ENCODE results near the gene CASK. TPM values are rescaled to one million over a fixed set of nuclear protein-coding genes. Genes with fewer than 3 reads are reported as not detected.

Gene CASK
- total and polyA plus RNA-seq, 7 experiments from 2014 or later: 5.6 to 72.4 (median 43.5) TPM

DNA sequence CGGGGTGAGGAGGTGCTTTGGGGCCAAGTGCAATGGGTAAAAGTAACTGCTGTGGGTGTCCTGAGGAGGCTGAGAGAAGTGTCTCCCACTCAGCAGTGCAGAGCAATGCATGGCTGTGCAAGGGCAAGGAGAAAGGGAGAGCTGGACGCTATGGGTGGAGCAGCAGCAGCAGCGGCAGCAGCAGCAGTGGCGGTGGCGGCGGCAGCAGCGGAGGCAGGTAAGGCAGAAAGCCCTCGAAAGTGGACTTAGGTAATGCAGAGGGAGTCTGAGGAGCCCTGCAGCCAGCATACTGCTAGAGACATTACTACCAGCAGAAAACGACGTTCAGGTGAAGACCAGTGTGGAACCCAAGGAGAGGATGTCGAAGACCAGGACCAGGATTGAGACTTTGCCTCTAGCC, 394.1 kb downstream of the CASK start:
- H3K4me3 Mint-ChIP-seq: no peak overlapping the region
- H3K4me1 Mint-ChIP-seq: peaks cover 0 to 22% (median 0%) of the 10 kb centered on the region in 7 donors
- no peaks in the 10 kb centered on the region for H3K9me3 Mint-ChIP-seq
- Histone ChIP-seq H3K4me3 (ENCODE audit: low read length) (no peak overlapping the region), H3K27ac (ENCODE audit: low read depth, low read length) (no peak overlapping the region), H3K36me3 (ENCODE audit: control insufficient read depth in 2 of 3, insufficient read depth in 3 of 3, low read length in 3 of 3) (peaks cover 0 to 25% (median 0%) of the 10 kb centered on the region in 3 experiments), H3K9me3 (ENCODE audit: control insufficient read depth in 2 of 3, low read length in 3 of 3) (no peaks in the 10 kb centered on the region), H3K27me3 (ENCODE audit: control insufficient read depth in 2 of 2, insufficient read depth in 2 of 2, low read length in 2 of 2) (no peaks in the 10 kb centered on the region), H3K4me1 (ENCODE audit: control insufficient read depth in 2 of 2, insufficient read depth in 2 of 2, low read length in 2 of 2) (no peaks in the 10 kb centered on the region)
- no peaks in the 10 kb centered on the region for H3K27me3 Mint-ChIP-seq
- ATAC-seq (no peak), DNase-seq (no peak)
- POLR2A ChIA-PET: no interaction called here
- H3K36me3 Mint-ChIP-seq: peaks cover 5 to 37% (median 11%) of the 10 kb centered on the region in 5 donors
- peak overlapping the region in 1 of 9 donors; percentile 9 for H3K27ac Mint-ChIP-seq
- CTCF ChIA-PET: no interaction called here
- intact Hi-C loops (cut with micrococcal nuclease): loop anchor here in 1 of 2 donors (10.0 kb wide), 1 partner anchor 84 kb away; the partner anchor contains the start of gene NYX

- no peaks in the 10 kb centered on the region for H3K9me3 ChIP-seq (ENCODE audit: control insufficient read depth in 2 of 3, low read length in 3 of 3)
- H3K27ac ChIP-seq (ENCODE audit: low read depth, low read length): no peak overlapping the region
- ChIA-PET CTCF (no interaction called here), POLR2A (no interaction called here)
- H3K36me3 ChIP-seq (ENCODE audit: control insufficient read depth in 2 of 3, insufficient read depth in 3 of 3, low read length in 3 of 3): peaks cover 0 to 25% (median 0%) of the 10 kb centered on the region in 3 experiments
- no peak for DNase-seq
- Mint-ChIP-seq H3K27ac (no peak overlapping the region), H3K36me3 (peaks cover 5 to 37% (median 11%) of the 10 kb centered on the region in 5 donors), H3K4me3 (no peak overlapping the region), H3K9me3 (no peaks in the 10 kb centered on the region), H3K27me3 (no peaks in the 10 kb centered on the region), H3K4me1 (peaks cover 0 to 22% (median 0%) of the 10 kb centered on the region in 7 donors)
- intact Hi-C loops (cut with micrococcal nuclease): loop anchor here in 1 of 2 donors (10.0 kb wide), 1 partner anchor 84 kb away; the partner anchor contains the start of gene NYX
- no peaks in the 10 kb centered on the region for H3K4me1 ChIP-seq (ENCODE audit: control insufficient read depth in 2 of 2, insufficient read depth in 2 of 2, low read length in 2 of 2)
- no peak for ATAC-seq
- no peaks in the 10 kb centered on the region for H3K27me3 ChIP-seq (ENCODE audit: control insufficient read depth in 2 of 2, insufficient read depth in 2 of 2, low read length in 2 of 2)
- H3K4me3 ChIP-seq (ENCODE audit: low read length): no peak overlapping the region
Measured at GRCh38 chrX:41528784-41529183, 394.6 kb downstream of the CASK start.

DNA sequence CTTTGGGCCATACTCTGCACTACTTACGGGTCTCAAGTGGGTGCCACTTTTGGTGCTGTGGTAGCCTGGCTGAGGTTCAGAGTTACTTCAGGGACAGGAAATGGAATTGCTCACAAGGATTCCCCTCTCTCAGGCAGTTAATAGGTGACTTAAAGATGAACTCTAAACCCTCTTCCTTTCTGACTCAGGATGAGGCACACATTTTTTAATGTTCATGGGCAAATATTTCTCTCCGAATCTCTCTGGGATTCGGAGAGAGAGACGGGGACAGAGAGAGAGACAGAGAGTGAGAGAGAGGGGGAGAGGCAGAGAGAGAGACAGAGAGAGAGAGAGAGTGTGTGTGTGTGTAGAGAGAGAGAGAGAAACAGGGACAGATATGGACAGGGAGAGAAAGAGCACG, 396.4 kb downstream of the CASK start:
- no peaks in the 10 kb centered on the region for H3K27me3 Mint-ChIP-seq
- intact Hi-C loops (cut with micrococcal nuclease): loop anchor here in 1 of 2 donors (10.0 kb wide), 1 partner anchor 82 kb away; the partner anchor contains the start of gene NYX
- H3K36me3 Mint-ChIP-seq: peaks cover 5 to 34% (median 11%) of the 10 kb centered on the region in 5 donors
- no peaks in the 10 kb centered on the region for H3K9me3 ChIP-seq (ENCODE audit: control insufficient read depth in 2 of 3, low read length in 3 of 3)
- DNase-seq (no peak), ATAC-seq (no peak)
- peaks cover 0 to 22% (median 0%) of the 10 kb centered on the region in 7 donors for H3K4me1 Mint-ChIP-seq
- peak overlapping the region in 5 of 9 donors; percentile 3 to 62 (median 18) for H3K27ac Mint-ChIP-seq
- no peak overlapping the region for H3K27ac ChIP-seq (ENCODE audit: low read depth, low read length)
- peak overlapping the region in 1 of 10 donors; percentile 43 for H3K4me3 Mint-ChIP-seq
- H3K4me3 ChIP-seq (ENCODE audit: low read length): no peak overlapping the region
- peaks cover 0 to 25% (median 3%) of the 10 kb centered on the region in 3 experiments for H3K36me3 ChIP-seq (ENCODE audit: control insufficient read depth in 2 of 3, insufficient read depth in 3 of 3, low read length in 3 of 3)
- H3K4me1 ChIP-seq (ENCODE audit: control insufficient read depth in 2 of 2, insufficient read depth in 2 of 2, low read length in 2 of 2): no peaks in the 10 kb centered on the region
- no peaks in the 10 kb centered on the region for H3K9me3 Mint-ChIP-seq
- ChIA-PET POLR2A (no interaction called here), CTCF (no interaction called here)
- H3K27me3 ChIP-seq (ENCODE audit: control insufficient read depth in 2 of 2, insufficient read depth in 2 of 2, low read length in 2 of 2): no peaks in the 10 kb centered on the region

- Mint-ChIP-seq H3K9me3 (no peaks in the 10 kb centered on the region), H3K27me3 (no peaks in the 10 kb centered on the region), H3K27ac (peak overlapping the region in 2 of 9 donors; percentile 37 to 59), H3K36me3 (peaks cover 5 to 33% (median 10%) of the 10 kb centered on the region in 5 donors), H3K4me3 (no peak overlapping the region), H3K4me1 (peaks cover 0 to 22% (median 0%) of the 10 kb centered on the region in 7 donors)
- Histone ChIP-seq H3K9me3 (ENCODE audit: control insufficient read depth in 2 of 3, low read length in 3 of 3) (no peaks in the 10 kb centered on the region), H3K4me3 (ENCODE audit: low read length) (no peak overlapping the region), H3K36me3 (ENCODE audit: control insufficient read depth in 2 of 3, insufficient read depth in 3 of 3, low read length in 3 of 3) (peaks cover 0 to 25% (median 3%) of the 10 kb centered on the region in 3 experiments), H3K27ac (ENCODE audit: low read depth, low read length) (no peak overlapping the region), H3K4me1 (ENCODE audit: control insufficient read depth in 2 of 2, insufficient read depth in 2 of 2, low read length in 2 of 2) (no peaks in the 10 kb centered on the region), H3K27me3 (ENCODE audit: control insufficient read depth in 2 of 2, insufficient read depth in 2 of 2, low read length in 2 of 2) (no peaks in the 10 kb centered on the region)
- intact Hi-C loops (cut with micrococcal nuclease): loop anchor here in 1 of 2 donors (10.0 kb wide), 1 partner anchor 81 kb away; the partner anchor contains the start of gene NYX
- ATAC-seq (no peak), DNase-seq (no peak)
- ChIA-PET CTCF (no interaction called here), POLR2A (no interaction called here)
Measured at GRCh38 chrX:41526271-41526670, 397.1 kb downstream of the CASK start.

- CTCF ChIA-PET: no interaction called here
- Mint-ChIP-seq H3K27me3 (no peaks in the 10 kb centered on the region), H3K9me3 (no peaks in the 10 kb centered on the region), H3K4me1 (peaks cover 0 to 37% (median 4%) of the 10 kb centered on the region in 7 donors), H3K27ac (peak overlapping the region in 1 of 9 donors; percentile 38), H3K4me3 (no peak overlapping the region), H3K36me3 (peaks cover 0 to 23% (median 3%) of the 10 kb centered on the region in 5 donors)
- Histone ChIP-seq H3K27me3 (ENCODE audit: control insufficient read depth in 2 of 2, insufficient read depth in 2 of 2, low read length in 2 of 2) (no peaks in the 10 kb centered on the region), H3K27ac (ENCODE audit: low read depth, low read length) (no peak overlapping the region), H3K36me3 (ENCODE audit: control insufficient read depth in 2 of 3, insufficient read depth in 3 of 3, low read length in 3 of 3) (peaks cover 0 to 3% (median 0%) of the 10 kb centered on the region in 3 experiments), H3K4me1 (ENCODE audit: control insufficient read depth in 2 of 2, insufficient read depth in 2 of 2, low read length in 2 of 2) (no peaks in the 10 kb centered on the region), H3K4me3 (ENCODE audit: low read length) (no peak overlapping the region), H3K9me3 (ENCODE audit: control insufficient read depth in 2 of 3, low read length in 3 of 3) (no peaks in the 10 kb centered on the region)
- POLR2A ChIA-PET: no interaction called here
- ATAC-seq (no peak), DNase-seq (no peak)
- intact Hi-C loops (cut with micrococcal nuclease): loop anchor here in 1 of 2 donors (10.0 kb wide), 1 partner anchor 78 kb away; the partner anchor contains the start of gene NYX
Measured at GRCh38 chrX:41522671-41523070, 400.7 kb downstream of the CASK start.

DNA sequence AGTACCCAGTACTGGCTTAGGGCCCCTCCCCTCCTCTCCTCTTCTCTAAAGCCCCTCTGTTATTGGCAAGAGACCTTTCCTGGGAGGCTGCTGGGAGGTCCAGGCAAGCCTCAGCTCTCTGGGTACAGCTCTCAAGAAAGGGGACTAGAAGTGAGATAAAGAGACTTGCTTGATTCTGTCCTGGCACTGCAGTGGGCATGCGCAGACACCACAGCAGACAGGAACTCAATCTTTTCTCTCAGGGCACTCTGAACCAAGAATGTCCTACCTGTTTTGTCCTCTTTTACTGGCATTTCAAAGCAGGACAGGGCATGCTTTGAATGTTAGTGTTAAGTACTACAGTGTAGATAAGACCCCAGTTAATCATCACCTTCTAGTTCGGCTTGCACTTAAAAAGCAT, 401.3 kb downstream of the CASK start:
- Mint-ChIP-seq H3K27me3 (no peaks in the 10 kb centered on the region), H3K9me3 (no peaks in the 10 kb centered on the region), H3K4me3 (no peak overlapping the region), H3K27ac (no peak overlapping the region), H3K4me1 (peaks cover 0 to 32% (median 4%) of the 10 kb centered on the region in 7 donors), H3K36me3 (peaks cover 0 to 21% (median 3%) of the 10 kb centered on the region in 5 donors)
- Histone ChIP-seq H3K27ac (ENCODE audit: low read depth, low read length) (no peak overlapping the region), H3K36me3 (ENCODE audit: control insufficient read depth in 2 of 3, insufficient read depth in 3 of 3, low read length in 3 of 3) (peaks cover 0 to 3% (median 0%) of the 10 kb centered on the region in 3 experiments), H3K4me1 (ENCODE audit: control insufficient read depth in 2 of 2, insufficient read depth in 2 of 2, low read length in 2 of 2) (no peaks in the 10 kb centered on the region), H3K27me3 (ENCODE audit: control insufficient read depth in 2 of 2, insufficient read depth in 2 of 2, low read length in 2 of 2) (no peaks in the 10 kb centered on the region), H3K4me3 (ENCODE audit: low read length) (no peak overlapping the region), H3K9me3 (ENCODE audit: control insufficient read depth in 2 of 3, low read length in 3 of 3) (no peaks in the 10 kb centered on the region)
- ATAC-seq: no peak
- CTCF ChIA-PET: no interaction called here
- no peak for DNase-seq
- intact Hi-C loops (cut with micrococcal nuclease): loop anchor here in 1 of 2 donors (10.0 kb wide), 1 partner anchor 77 kb away; the partner anchor contains the start of gene NYX
- POLR2A ChIA-PET: no interaction called here

DNA sequence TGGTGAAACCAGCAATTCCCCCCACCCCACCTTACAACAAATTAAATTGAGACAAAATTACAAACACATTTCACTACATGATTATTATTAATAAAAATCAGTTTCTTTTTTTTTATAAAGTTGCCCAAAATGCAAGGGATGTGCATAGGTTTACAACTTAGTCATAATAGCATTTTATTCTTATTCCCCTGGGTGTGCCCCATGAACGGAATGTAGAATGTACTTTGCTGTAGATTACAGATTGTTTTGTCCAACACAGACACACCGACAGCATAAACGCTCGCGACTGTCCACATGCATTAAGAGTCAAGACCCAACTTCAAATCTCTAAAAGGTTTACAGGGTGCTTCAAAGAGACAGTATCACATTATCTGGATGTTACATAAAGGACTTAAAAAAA, 403.9 kb downstream of the CASK start:
- Mint-ChIP-seq H3K27ac (no peak overlapping the region), H3K27me3 (no peaks in the 10 kb centered on the region), H3K36me3 (peaks cover 0 to 9% (median 4%) of the 10 kb centered on the region in 5 donors), H3K4me3 (no peak overlapping the region), H3K4me1 (peaks cover 0 to 22% (median 4%) of the 10 kb centered on the region in 7 donors), H3K9me3 (no peaks in the 10 kb centered on the region)
- ChIA-PET POLR2A (no interaction called here), CTCF (no interaction called here)
- Histone ChIP-seq H3K27me3 (ENCODE audit: control insufficient read depth in 2 of 2, insufficient read depth in 2 of 2, low read length in 2 of 2) (no peaks in the 10 kb centered on the region), H3K9me3 (ENCODE audit: control insufficient read depth in 2 of 3, low read length in 3 of 3) (no peaks in the 10 kb centered on the region), H3K27ac (ENCODE audit: low read depth, low read length) (no peak overlapping the region), H3K4me1 (ENCODE audit: control insufficient read depth in 2 of 2, insufficient read depth in 2 of 2, low read length in 2 of 2) (no peaks in the 10 kb centered on the region), H3K4me3 (ENCODE audit: low read length) (no peak overlapping the region), H3K36me3 (ENCODE audit: control insufficient read depth in 2 of 3, insufficient read depth in 3 of 3, low read length in 3 of 3) (peaks cover 0 to 3% (median 0%) of the 10 kb centered on the region in 3 experiments)
- intact Hi-C loops (cut with micrococcal nuclease): no loop called here
- DNase-seq (no peak), ATAC-seq (no peak)

Measured in naive thymus-derived CD4-positive, alpha-beta T cell (primary cell).